MM.1S (cell line): ENCODE measurements around the gene ZNF454.

Source experiments
- DNase-seq: peaks from one replicate; pipeline ENCODE4 v3.0.0-alpha.2; 2015
- H2AFZ ChIP-seq: fragments of 300-600 bp; sonication (generic); 2 replicates; pipeline ENCODE4 v1.6.0; 2016; ENCODE audit warnings: antibody characterized with exemption, low read length
- H3F3A ChIP-seq: fragments of 300-600 bp; sonication (generic); 2 replicates; pipeline ENCODE4 v1.6.1; 2016; ENCODE audit warnings: mild to moderate bottlenecking, antibody characterized with exemption, low read length, moderate library complexity, mixed read lengths; ENCODE audit not compliant: insufficient read depth
- H3K27ac ChIP-seq: fragments of 300-600 bp; sonication (generic); 2 replicates; pipeline ENCODE4 v1.5.1; 2016; ENCODE audit warnings: mild to moderate bottlenecking, low read length
- H3K27me3 ChIP-seq: fragments of 300-600 bp; sonication (generic); replicated peaks from 2 replicates; pipeline ENCODE4 v1.6.0; 2016; ENCODE audit warnings: low read length; ENCODE audit not compliant: insufficient read depth
- H3K36me3 ChIP-seq: fragments of 300-600 bp; sonication (generic); replicated peaks from 2 replicates; pipeline ENCODE4 v1.6.1; 2016; ENCODE audit warnings: mild to moderate bottlenecking, low read length, mixed read lengths; ENCODE audit not compliant: insufficient read depth
- H3K4me1 ChIP-seq: fragments of 300-600 bp; sonication (generic); 2 replicates; pipeline ENCODE4 v1.6.1; 2016; ENCODE audit warnings: low read length, mixed read lengths
- H3K4me2 ChIP-seq: fragments of 300-600 bp; sonication (generic); 2 replicates; pipeline ENCODE4 v1.6.0; 2016; ENCODE audit warnings: low read depth, low read length
- H3K4me3 ChIP-seq: fragments of 300-600 bp; sonication (generic); 2 replicates; pipeline ENCODE4 v1.5.1; 2016; ENCODE audit warnings: low read length, mixed read lengths
- H3K79me2 ChIP-seq: fragments of 300-600 bp; sonication (generic); 2 replicates; pipeline ENCODE4 v1.6.1; 2016; ENCODE audit warnings: mixed run types, low read length, mixed read lengths
- H3K9ac ChIP-seq: fragments of 300-600 bp; sonication (generic); 2 replicates; pipeline ENCODE4 v1.6.1; 2016; ENCODE audit warnings: low read length, mixed read lengths
- H3K9me2 ChIP-seq: fragments of 300-600 bp; sonication (generic); replicated peaks from 2 replicates; pipeline ENCODE4 v1.6.1; 2016; ENCODE audit warnings: mild to moderate bottlenecking, low read length, mixed read lengths; ENCODE audit not compliant: insufficient read depth
- H3K9me3 ChIP-seq: fragments of 300-600 bp; sonication (generic); replicated peaks from 2 replicates; pipeline ENCODE4 v1.6.1; 2016; ENCODE audit warnings: mild to moderate bottlenecking, low read length, mixed read lengths; ENCODE audit not compliant: insufficient read depth
- H4K20me1 ChIP-seq: fragments of 300-600 bp; sonication (generic); 2 replicates; pipeline ENCODE4 v1.6.1; 2016; ENCODE audit warnings: mild to moderate bottlenecking, low read length, moderate library complexity, mixed read lengths; ENCODE audit not compliant: insufficient read depth
- EZH2 ChIP-seq: fragments of 300-600 bp; sonication (generic); optimal IDR thresholded peaks from 2 replicates; pipeline ENCODE3; 2017; ENCODE audit warnings: low read depth, mild to moderate bottlenecking, antibody characterized with exemption, low read length, mixed read lengths
- EZH2phosphoT487 ChIP-seq: fragments of 300-600 bp; sonication (generic); IDR thresholded peaks from 2 replicates; pipeline ENCODE4 v1.6.1; 2018; ENCODE audit warnings: antibody characterized with exemption, low read length
- TF ChIP-seq, protein P1 (sequence below): fragments of 300-600 bp; sonication (generic); IDR thresholded peaks from 2 replicates; pipeline ENCODE4 v1.5.1; 2016; ENCODE audit warnings: antibody characterized with exemption, low read length, mixed read lengths

ZNF454 gene

DNA sequence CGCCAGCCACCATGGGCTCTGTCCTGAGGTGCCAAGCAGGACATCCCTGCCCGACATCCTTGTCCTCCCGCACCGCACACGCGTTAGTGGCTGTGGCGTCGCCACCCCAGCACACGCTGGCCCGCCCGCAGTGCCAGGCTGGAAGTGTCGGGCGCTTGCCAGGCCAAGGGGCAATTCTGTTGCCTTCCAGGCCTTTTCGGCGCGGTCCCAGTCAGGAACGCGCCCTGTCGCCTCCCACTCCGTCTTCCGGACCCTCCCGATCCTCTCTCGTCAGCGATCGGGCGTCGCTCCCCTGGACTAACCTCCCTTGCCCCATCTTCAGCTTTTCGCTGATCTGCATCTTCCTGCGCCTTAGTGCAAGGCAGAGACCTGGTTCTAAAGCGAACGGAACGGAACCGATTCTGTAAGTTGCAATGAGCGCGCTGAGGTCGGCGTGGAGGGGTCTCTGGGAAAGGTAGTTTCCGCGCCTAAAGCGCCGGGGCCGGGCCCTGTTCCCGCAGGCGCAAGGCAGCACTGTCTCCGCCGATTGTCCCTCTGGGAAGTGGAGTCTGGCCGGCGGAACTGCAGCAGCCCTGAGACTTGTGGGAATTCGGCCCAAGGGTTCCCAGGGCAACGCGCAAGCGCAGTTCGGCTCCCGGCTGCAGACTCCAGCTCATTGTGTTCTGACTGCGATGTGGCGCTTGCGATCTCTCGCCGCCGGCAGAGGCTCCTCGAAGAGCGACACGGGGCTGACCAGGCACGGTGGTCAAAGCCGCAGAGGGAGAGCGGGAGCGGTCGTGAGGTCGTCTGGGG, at the start of gene ZNF454:
ZNF454 (plus strand) TSS at position 630 of the 792 bp plus-strand sequence. CDS start 1,594 bp downstream, outside the sequence.
- no peak within 1 kb of the TSS for H3K9ac ChIP-seq
- no peaks in the 10 kb centered on the region for H3K79me2 ChIP-seq
- no peaks in the 10 kb centered on the region for H3K9me2 ChIP-seq
- no peak within 1 kb of the TSS for H3K4me2 ChIP-seq
- H2AFZ ChIP-seq: no peak within 1 kb of the TSS
- H3K36me3 ChIP-seq: no peaks in the 10 kb centered on the region
- no peak for DNase-seq
- H3K27ac ChIP-seq: no peak within 1 kb of the TSS
- H3F3A ChIP-seq: no peaks in the 10 kb centered on the region
- TF ChIP-seq EZH2: no peak
- no peak for TF ChIP-seq EZH2phosphoT487
- TF ChIP-seq, protein P1, sequence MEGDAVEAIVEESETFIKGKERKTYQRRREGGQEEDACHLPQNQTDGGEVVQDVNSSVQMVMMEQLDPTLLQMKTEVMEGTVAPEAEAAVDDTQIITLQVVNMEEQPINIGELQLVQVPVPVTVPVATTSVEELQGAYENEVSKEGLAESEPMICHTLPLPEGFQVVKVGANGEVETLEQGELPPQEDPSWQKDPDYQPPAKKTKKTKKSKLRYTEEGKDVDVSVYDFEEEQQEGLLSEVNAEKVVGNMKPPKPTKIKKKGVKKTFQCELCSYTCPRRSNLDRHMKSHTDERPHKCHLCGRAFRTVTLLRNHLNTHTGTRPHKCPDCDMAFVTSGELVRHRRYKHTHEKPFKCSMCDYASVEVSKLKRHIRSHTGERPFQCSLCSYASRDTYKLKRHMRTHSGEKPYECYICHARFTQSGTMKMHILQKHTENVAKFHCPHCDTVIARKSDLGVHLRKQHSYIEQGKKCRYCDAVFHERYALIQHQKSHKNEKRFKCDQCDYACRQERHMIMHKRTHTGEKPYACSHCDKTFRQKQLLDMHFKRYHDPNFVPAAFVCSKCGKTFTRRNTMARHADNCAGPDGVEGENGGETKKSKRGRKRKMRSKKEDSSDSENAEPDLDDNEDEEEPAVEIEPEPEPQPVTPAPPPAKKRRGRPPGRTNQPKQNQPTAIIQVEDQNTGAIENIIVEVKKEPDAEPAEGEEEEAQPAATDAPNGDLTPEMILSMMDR: no peak
- no peaks in the 10 kb centered on the region for H3K4me1 ChIP-seq
- H3K9me3 ChIP-seq: no peaks in the 10 kb centered on the region
- H3K27me3 ChIP-seq: no peaks in the 10 kb centered on the region
- H4K20me1 ChIP-seq: no peaks in the 10 kb centered on the region
- no peak within 1 kb of the TSS for H3K4me3 ChIP-seq

DNA sequence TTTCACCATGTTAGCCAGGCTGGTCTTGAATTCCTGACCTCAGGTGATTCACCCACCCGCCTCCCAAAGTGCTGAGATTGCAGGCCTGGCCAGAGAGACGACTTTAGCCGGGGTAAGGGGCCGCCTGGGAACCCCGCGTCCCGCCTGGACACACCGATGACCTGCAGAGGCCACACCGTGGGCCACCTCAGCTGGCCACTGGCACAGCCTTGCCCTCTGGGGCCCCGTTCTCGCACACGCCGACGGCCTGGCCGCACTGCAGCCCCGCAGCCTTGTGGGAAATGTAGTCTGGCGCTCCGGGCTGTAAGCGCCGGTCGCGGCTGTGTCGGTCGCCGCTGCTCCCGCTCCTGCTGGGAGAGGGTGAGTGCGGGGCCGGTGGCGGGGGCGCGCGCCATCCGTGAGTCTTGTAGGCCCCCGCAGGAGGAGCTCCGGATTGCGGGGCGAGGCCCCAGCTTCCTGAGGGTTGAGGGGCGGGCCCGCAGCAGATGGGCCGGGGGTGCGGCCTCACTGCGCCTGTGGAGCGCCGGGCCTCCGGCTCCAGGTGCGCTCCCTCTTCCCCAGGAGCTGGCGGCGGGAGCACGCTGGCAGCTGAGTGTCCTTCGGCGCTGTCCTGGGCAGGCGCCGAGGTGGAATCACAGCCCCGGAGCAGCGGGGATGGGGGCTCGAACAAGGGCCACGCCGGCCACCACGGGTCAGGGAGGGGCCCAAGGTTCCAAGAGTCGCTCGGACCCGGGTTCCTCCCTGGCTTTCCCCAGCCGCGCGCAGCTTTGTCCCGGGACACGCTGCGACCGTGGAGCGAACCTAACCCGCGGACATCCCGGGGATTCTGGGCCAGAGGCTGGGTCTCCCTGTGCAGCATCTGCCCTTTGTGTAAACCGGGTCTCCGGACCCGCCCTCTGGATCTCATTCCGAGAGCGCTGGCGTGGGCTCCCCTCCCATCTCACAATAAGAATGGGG, 45.1 kb upstream of the ZNF454 start, which contains the start of gene ZFP2:
ZFP2 (plus strand) TSS at position 299 of the 957 bp plus-strand sequence. CDS start 35,401 bp downstream, outside the sequence.
- Histone ChIP-seq H3K27ac (no peak within 1 kb of the TSS), H3K9me2 (no peaks in the 10 kb centered on the region), H3F3A (no peaks in the 10 kb centered on the region), H2AFZ (peak within 1 kb of the TSS; percentile 21; the same call in 1 of the 2 replicates), H3K27me3 (peaks cover 6% of the 10 kb centered on the region; the same call in 1 of the 2 replicates), H3K36me3 (no peaks in the 10 kb centered on the region), H4K20me1 (no peaks in the 10 kb centered on the region), H3K79me2 (no peaks in the 10 kb centered on the region), H3K4me2 (peak within 1 kb of the TSS; percentile 52), H3K4me1 (no peaks in the 10 kb centered on the region), H3K4me3 (peak within 1 kb of the TSS; percentile 48), H3K9ac (no peak within 1 kb of the TSS), H3K9me3 (no peaks in the 10 kb centered on the region)
- no peak for DNase-seq
- TF ChIP-seq, protein P1: no peak
- TF ChIP-seq EZH2phosphoT487 (no peak), EZH2 (no peak)

DNA sequence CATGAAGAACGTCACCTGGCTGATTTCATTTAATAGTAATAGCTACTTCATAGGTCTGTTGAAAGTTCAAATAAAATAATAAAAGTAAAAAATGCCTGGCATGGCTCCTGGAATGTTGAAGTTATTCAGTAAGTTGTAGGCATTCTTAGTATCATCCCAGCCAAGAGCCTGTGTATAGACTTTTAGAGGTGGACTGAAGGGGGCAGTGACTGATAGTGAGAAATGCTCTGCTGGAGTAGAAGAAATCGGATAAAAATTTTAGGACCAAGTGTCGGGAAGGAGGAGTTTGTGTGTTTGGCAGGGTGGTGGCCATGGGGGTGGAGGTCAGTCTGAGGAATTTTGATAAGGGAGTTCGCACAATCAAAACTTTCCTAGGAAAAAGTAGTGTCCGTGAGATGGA, 41.7 kb upstream of the ZNF454 start:
- Histone ChIP-seq H3K9me2 (no peaks in the 10 kb centered on the region), H3K36me3 (no peaks in the 10 kb centered on the region), H3K4me2 (no peak overlapping the region), H3K9me3 (no peaks in the 10 kb centered on the region), H3F3A (no peaks in the 10 kb centered on the region), H3K79me2 (no peaks in the 10 kb centered on the region), H2AFZ (no peak overlapping the region), H3K4me1 (no peaks in the 10 kb centered on the region), H3K4me3 (no peak overlapping the region), H3K27me3 (peaks cover 6% of the 10 kb centered on the region; the same call in 1 of the 2 replicates), H3K9ac (no peak overlapping the region), H4K20me1 (no peaks in the 10 kb centered on the region), H3K27ac (no peak overlapping the region)
- DNase-seq: no peak
- TF ChIP-seq EZH2phosphoT487 (no peak), EZH2 (no peak)
- TF ChIP-seq, protein P1: no peak
